Spleen (tissue), 11 donors: ENCODE results near the gene FASN. TPM values are rescaled to one million over a fixed set of nuclear protein-coding genes. Genes with fewer than 3 reads are reported as not detected.

Source experiments
- DNase-seq: peaks from one replicate; pipeline ENCODE4 v3.0.0-alpha.2; 2020
- H3K27ac ChIP-seq, 8 donors: fragments of 200-600 bp; sonication (generic) in 7 of 8; 1 replicate in 4 of 8; 2 replicates in 4 of 8; pipeline versions ENCODE4 v1.5.0 to v1.8.0; 2016 to 2021; ENCODE audit warnings: inconsistent platforms in 4 of 8, mild to moderate bottlenecking in 4 of 8, moderate library complexity in 1 of 8
- H3K27me3 ChIP-seq, 7 donors: fragments of 200-600 bp; sonication (generic) in 6 of 7; replicated peaks in 1 of 7; 1 replicate in 4 of 7; 2 replicates in 3 of 7; pipeline versions ENCODE4 v1.5.0 to v1.8.0; 2016 to 2021; ENCODE audit warnings: inconsistent platforms in 3 of 7, mild to moderate bottlenecking in 1 of 7
- H3K36me3 ChIP-seq, 6 donors: fragments of 200-600 bp; sonication (generic) in 5 of 6; 1 replicate in 4 of 6; 2 replicates in 2 of 6; pipeline versions ENCODE4 v1.5.0 to v1.8.0; 2016 to 2021; ENCODE audit warnings: inconsistent platforms in 2 of 6
- H3K4me1 ChIP-seq, 6 donors: fragments of 200-600 bp; sonication (generic) in 5 of 6; 1 replicate in 3 of 6; 2 replicates in 3 of 6; pipeline versions ENCODE4 v1.5.0 to v1.8.0; 2016 to 2021; ENCODE audit warnings: inconsistent platforms in 3 of 6
- H3K4me3 ChIP-seq, 8 donors: fragments of 200-600 bp; sonication (generic) in 7 of 8; 1 replicate in 4 of 8; 2 replicates in 4 of 8; pipeline versions ENCODE4 v1.5.0 to v1.8.0; 2016 to 2021; ENCODE audit warnings: inconsistent platforms in 4 of 8, mild to moderate bottlenecking in 4 of 8, moderate library complexity in 2 of 8
- H3K9me3 ChIP-seq, 8 donors: fragments of 200-600 bp; sonication (generic) in 7 of 8; 1 replicate in 4 of 8; 2 replicates in 4 of 8; pipeline versions ENCODE4 v1.5.0 to v1.8.0; 2016 to 2021; ENCODE audit warnings: inconsistent platforms in 4 of 8
- POLR2A ChIP-seq, 3 donors: fragments of 450-650 bp; IDR thresholded peaks; one replicate each; pipeline ENCODE4 v1.5.1; 2017; ENCODE audit warnings: antibody characterized with exemption in 3 of 3, mild to moderate bottlenecking in 1 of 3
- POLR2AphosphoS5 ChIP-seq, 3 donors: sonication (generic); formaldehyde crosslinking; IDR thresholded peaks; one replicate each; pipeline ENCODE4 v1.5.1; 2017; ENCODE audit warnings: antibody characterized with exemption in 3 of 3
- WGBS, 5 donors: extraction: QIAGEN DNeasy Blood & Tissue Kit in 3 of 5; methylation state at CpG; one replicate each; pipeline versions ENCODE4 v1.1.5 to v1.1.7; 2013 to 2018; 5-methylcytosine and 5-hydroxymethylcytosine counted together
- intact Hi-C: fragments of 100-400 bp; cut with DNase I; formaldehyde crosslinking; loops from one replicate; pipeline ENCODE4 v1.15.0; 2023; ENCODE audit warnings: low total_unique reads
- polyA plus RNA-seq, 3 donors: library from polyadenylated mRNA; stranded (reverse); fragments of 200-250 nt; gene quantifications; one replicate each; pipeline ENCODE4 v1.2.1, GENCODE V29; 2013
- total RNA-seq, 7 donors: library from RNA; depleted of rRNA in 3 of 7; stranded (reverse); fragments of >200 nt in 3 of 7; fragmentation: NEBNext Ultra II Directional in 4 of 7; extraction: Animal tissue kit (Norgen Biotek cat#: 25700) in 4 of 7; gene quantifications; one replicate each; pipeline versions ENCODE4 v1.1.0 to v1.2.1, GENCODE V29; 2016 to 2021
- TF ChIP-seq, protein P1 (sequence below), 11 experiments: fragments of 200-600 bp in 7 of 11; fragments of 450-650 bp in 4 of 11; sonication (generic) in 4 of 11; IDR thresholded peaks in 8 of 11; conservative IDR thresholded peaks in 3 of 11; 1 replicate in 7 of 11; 2 replicates in 4 of 11; pipeline versions ENCODE4 v1.4.0 to v1.8.0; 2016 to 2021; ENCODE audit warnings: antibody characterized with exemption in 11 of 11, inconsistent platforms in 4 of 11, mild to moderate bottlenecking in 1 of 11
- donor health status: healthy with polysubstance abuse.
- donor health status: DM: no; HTN: no; CAD: no; lungs with moderate emphysema.
- donor health status: DM: no; HTN: no; CAD: no.
- donor health status: Bipolar disorder and iron deficiency.
- donor health status: healthy.
- donor health status: DM: no; HTN: no; CAD: no.
- donor health status: DM: yes; HTN: yes; CAD: no.

Gene FASN
- total and polyA plus RNA-seq, 10 donors: 9.3 to 45.2 (median 21.3) TPM

DNA sequence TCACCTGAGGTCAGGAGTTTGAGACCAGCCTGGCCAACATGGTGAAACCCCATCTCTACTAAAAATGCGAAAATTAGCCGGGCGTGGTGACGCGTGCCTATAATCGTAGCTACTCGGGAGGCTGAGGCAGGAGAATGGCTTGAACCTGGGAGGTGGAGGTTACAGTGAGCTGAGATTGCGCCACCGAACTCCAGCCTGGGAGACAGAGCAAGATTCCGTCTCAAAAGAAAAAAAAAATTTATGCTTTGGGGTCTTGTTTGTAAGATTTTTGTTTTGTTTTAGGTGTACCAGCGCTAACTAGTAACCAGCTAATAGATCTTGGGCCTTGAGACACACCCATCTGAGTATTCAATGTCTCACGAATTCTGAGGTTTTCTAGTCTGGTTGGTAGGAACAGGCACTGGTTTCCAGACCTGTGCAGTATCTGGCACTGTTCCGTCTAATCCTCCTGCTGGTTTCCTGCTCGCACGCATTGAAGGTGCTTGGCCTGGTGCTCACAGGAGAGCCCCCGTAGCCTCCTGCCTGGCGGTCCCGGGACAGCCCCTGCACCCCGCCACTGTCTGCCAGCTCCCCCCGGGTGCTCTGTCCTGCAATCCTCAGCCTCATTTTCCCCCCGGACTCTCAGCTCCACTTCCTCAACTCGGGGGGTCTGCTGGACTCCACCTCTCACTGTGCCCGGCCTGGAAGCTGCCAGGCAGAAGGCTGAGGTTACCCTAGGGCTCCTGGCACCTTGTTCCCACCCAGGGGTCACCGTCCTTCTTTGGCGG lies 21.8 kb downstream of the FASN start:
- intact Hi-C loops: no loop called here
- no peaks in the 10 kb centered on the region for H3K9me3 ChIP-seq
- no peak overlapping the region for H3K27ac ChIP-seq
- TF ChIP-seq POLR2AphosphoS5 (IDR thresholded peaks at IDR 0.05) (peak in 1 of 3 donors; percentile 18), POLR2A (IDR thresholded peaks at IDR 0.05) (no peak)
- H3K36me3 ChIP-seq: peaks cover 0 to 38% (median 26%) of the 10 kb centered on the region in 6 donors
- no peak overlapping the region for H3K4me3 ChIP-seq
- WGBS, 5 donors: 79 to 84% (median 82%) methylated on average over 24 to 25 of the region's 25 CpGs
- H3K4me1 ChIP-seq: no peaks in the 10 kb centered on the region
- DNase-seq: no peak
- no peaks in the 10 kb centered on the region for H3K27me3 ChIP-seq

DNA sequence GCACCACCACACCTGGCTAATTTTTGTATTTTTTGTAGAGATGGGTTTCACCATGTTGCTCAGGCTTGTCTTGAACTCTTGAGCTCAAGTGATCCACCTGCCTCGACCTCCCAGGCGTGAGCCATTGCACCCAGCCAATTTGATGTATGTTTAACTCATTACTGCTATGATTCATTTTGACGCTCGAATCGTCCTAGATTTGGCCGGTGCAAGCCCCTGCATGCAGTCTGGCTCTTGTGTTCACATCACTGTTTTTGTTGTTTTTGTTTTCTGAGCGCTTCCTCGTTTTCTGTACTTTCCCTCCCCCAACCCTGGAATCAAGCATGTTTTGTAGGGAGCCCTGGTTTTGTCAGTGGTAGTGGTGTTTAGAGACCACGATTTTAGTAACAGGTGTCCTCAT lies 24.6 kb downstream of the FASN start:
- no peaks in the 10 kb centered on the region for H3K4me1 ChIP-seq
- no peaks in the 10 kb centered on the region for H3K27me3 ChIP-seq
- no peak overlapping the region for H3K27ac ChIP-seq
- H3K9me3 ChIP-seq: no peaks in the 10 kb centered on the region
- TF ChIP-seq, protein P1, sequence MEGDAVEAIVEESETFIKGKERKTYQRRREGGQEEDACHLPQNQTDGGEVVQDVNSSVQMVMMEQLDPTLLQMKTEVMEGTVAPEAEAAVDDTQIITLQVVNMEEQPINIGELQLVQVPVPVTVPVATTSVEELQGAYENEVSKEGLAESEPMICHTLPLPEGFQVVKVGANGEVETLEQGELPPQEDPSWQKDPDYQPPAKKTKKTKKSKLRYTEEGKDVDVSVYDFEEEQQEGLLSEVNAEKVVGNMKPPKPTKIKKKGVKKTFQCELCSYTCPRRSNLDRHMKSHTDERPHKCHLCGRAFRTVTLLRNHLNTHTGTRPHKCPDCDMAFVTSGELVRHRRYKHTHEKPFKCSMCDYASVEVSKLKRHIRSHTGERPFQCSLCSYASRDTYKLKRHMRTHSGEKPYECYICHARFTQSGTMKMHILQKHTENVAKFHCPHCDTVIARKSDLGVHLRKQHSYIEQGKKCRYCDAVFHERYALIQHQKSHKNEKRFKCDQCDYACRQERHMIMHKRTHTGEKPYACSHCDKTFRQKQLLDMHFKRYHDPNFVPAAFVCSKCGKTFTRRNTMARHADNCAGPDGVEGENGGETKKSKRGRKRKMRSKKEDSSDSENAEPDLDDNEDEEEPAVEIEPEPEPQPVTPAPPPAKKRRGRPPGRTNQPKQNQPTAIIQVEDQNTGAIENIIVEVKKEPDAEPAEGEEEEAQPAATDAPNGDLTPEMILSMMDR (IDR thresholded peaks at IDR 0.05 in 8 of 11, conservative IDR thresholded peaks at IDR 0.05 in 3 of 11): no peak
- H3K4me3 ChIP-seq: no peak overlapping the region
- intact Hi-C loops: no loop called here
- peaks cover 0 to 10% (median 2%) of the 10 kb centered on the region in 6 donors for H3K36me3 ChIP-seq
- DNase-seq: no peak
- 82 to 89% (median 86%) methylated on average over 9 of the region's 9 CpGs for WGBS, 5 donors

DNA sequence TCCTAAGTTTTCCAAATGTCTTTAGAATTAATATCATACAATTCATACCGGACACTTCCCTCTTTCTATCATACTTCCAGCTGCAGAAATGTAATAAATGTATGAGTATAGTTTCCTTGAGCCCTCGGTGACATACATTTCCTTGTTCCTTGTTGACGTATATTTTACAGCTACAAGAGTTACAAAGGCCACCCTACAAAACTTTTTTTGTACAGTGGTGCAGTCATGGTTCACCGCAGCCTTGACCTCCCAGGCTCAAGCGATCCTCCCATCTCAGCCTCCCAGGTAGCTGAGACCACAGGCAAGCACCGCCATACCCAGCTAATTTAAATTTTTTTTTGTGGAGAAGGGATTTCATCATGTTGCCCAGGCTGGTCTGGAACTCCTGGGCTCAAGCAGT lies 25.2 kb downstream of the FASN start:
- 76 to 86% (median 83%) methylated on average over 6 of the region's 6 CpGs for WGBS, 5 donors
- no peaks in the 10 kb centered on the region for H3K4me1 ChIP-seq
- H3K27me3 ChIP-seq: no peaks in the 10 kb centered on the region
- intact Hi-C loops: no loop called here
- TF ChIP-seq POLR2A (IDR thresholded peaks at IDR 0.05): no peak
- no peak for TF ChIP-seq POLR2AphosphoS5 (IDR thresholded peaks at IDR 0.05)
- TF ChIP-seq, protein P1 (IDR thresholded peaks at IDR 0.05 in 8 of 11, conservative IDR thresholded peaks at IDR 0.05 in 3 of 11): no peak
- no peak overlapping the region for H3K27ac ChIP-seq
- DNase-seq: no peak
- peaks cover 0 to 4% (median 0%) of the 10 kb centered on the region in 6 donors for H3K36me3 ChIP-seq
- no peaks in the 10 kb centered on the region for H3K9me3 ChIP-seq
- H3K4me3 ChIP-seq: no peak overlapping the region

DNA sequence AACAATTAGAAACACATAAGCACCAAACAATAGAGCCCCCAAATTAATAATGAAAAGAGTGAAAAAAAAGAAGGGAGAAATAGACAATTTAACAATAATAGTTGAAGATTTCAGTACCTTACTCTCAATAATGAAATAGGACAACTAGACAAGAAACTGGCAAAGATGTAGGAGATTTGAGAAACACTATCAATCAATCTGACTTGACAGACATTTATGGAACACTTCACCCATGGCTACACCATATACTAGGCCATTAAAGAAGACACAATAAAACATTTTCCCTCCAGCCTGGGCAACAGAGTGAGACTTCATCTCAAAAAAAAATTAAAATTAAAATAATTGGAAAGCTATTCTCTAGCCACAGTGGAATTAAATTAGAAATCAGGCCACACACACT lies 27.4 kb downstream of the FASN start:
- DNase-seq: no peak
- TF ChIP-seq POLR2AphosphoS5 (IDR thresholded peaks at IDR 0.05) (no peak), POLR2A (IDR thresholded peaks at IDR 0.05) (no peak)
- TF ChIP-seq, protein P1 (IDR thresholded peaks at IDR 0.05 in 8 of 11, conservative IDR thresholded peaks at IDR 0.05 in 3 of 11): no peak
- no peak overlapping the region for H3K4me3 ChIP-seq
- no peak overlapping the region for H3K27ac ChIP-seq
- intact Hi-C loops: no loop called here
- H3K9me3 ChIP-seq: no peaks in the 10 kb centered on the region
- peaks cover 8 to 13% (median 11%) of the 10 kb centered on the region in 6 donors for H3K4me1 ChIP-seq
- H3K36me3 ChIP-seq: no peaks in the 10 kb centered on the region
- H3K27me3 ChIP-seq: no peaks in the 10 kb centered on the region
